HFF-Myc (cell line): ENCODE results near the gene CTSD.

Experiments
- DNase-seq: peaks from one replicate; pipeline ENCODE4 v3.0.0-alpha.2; 2011; ENCODE audit warnings: low read depth; ENCODE audit errors: extremely low read depth
- H3K4me3 ChIP-seq: replicated peaks from 2 replicates; pipeline ENCODE4 v1.5.1; 2011; ENCODE audit warnings: low read depth, mild to moderate bottlenecking, control low read depth, low read length
- CTCF ChIP-seq: IDR thresholded peaks from 2 replicates; pipeline ENCODE4 v1.5.1; 2012; ENCODE audit warnings: mild to moderate bottlenecking, low read depth, low read length, control low read depth; ENCODE audit errors: missing control alignments

The CTSD gene

GRCh38 chr11:1782031-1782590 lies 18.4 kb upstream of the CTSD start:
- TF ChIP-seq CTCF: no peak
- no peak overlapping the region for H3K4me3 ChIP-seq
- DNase-seq: no peak

- TF ChIP-seq CTCF: no peak
- no peak overlapping the region for H3K4me3 ChIP-seq
- no peak for DNase-seq
These were observed 17.9 kb upstream of the CTSD start for GRCh38 chr11:1781593-1781975.

- DNase-seq: no peak
- no peak overlapping the region for H3K4me3 ChIP-seq
- TF ChIP-seq CTCF: no peak
These were observed 17.2 kb upstream of the CTSD start for GRCh38 chr11:1780700-1781592.

GRCh38 chr11:1779806-1780699 lies 16.3 kb upstream of the CTSD start:
- H3K4me3 ChIP-seq: no peak overlapping the region
- TF ChIP-seq CTCF: no peak
- no peak for DNase-seq

- DNase-seq: no peak
- TF ChIP-seq CTCF: no peak
- no peak overlapping the region for H3K4me3 ChIP-seq
These were observed 15.5 kb upstream of the CTSD start for GRCh38 chr11:1779034-1779805.

GRCh38 chr11:1778141-1778911 lies 14.6 kb upstream of the CTSD start:
- H3K4me3 ChIP-seq: no peak overlapping the region
- no peak for TF ChIP-seq CTCF
- DNase-seq: no peak
